HG02938 (cell line): ENCODE results near the gene SLC4A5.

Source experiments
- ATAC-seq: cut with Tn5 transposase; IDR thresholded peaks from one replicate; pipeline ENCODE4 v1.9.1; 2021; ENCODE audit warnings: mild to moderate bottlenecking, moderate library complexity; ENCODE audit not compliant: unreplicated experiment

Gene SLC4A5

GRCh38 chr2:74278694-74279093 lies 64.5 kb downstream of the SLC4A5 start:
- ATAC-seq = no peak

DNA sequence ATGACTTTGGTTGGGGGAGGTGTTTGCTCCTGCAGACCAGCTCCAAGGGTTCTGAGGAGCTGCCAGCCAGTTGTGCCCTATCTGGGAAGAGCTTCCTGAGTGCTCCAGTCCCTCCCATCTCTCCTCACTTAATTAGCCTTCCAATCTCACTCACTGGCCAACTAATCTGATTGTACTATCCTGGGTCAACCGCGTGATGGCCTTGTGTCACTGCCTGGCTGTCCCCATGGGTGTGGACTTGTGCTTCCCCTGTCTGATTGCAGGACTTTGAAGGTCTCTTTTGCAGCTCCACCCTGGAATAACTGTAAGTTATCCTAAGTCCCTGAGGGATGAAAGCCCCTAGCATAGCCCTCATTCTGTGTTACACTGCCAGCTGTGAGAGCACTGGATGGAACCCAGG lies 65.0 kb downstream of the SLC4A5 start:
- ATAC-seq = no peak

DNA sequence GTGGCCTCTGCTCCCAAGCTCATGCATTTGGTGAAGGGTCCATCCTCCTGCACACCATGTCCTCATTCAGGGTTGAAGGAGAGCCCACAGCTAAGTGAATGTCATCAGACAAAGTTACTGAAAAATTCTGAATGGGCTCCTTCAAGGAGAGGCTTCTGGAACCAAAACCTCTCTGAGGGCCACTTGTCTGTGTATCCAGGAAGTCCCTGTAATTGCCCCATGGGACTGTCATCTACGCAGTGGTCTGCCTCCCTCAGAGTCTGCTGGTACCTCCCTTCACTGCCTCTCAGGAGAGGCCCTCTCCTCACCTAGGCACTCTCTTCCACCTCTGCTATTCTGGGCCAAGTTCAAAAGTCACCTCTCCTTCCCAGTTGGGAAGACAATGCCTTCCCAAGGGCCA lies 68.0 kb downstream of the SLC4A5 start:
- no peak for ATAC-seq

DNA sequence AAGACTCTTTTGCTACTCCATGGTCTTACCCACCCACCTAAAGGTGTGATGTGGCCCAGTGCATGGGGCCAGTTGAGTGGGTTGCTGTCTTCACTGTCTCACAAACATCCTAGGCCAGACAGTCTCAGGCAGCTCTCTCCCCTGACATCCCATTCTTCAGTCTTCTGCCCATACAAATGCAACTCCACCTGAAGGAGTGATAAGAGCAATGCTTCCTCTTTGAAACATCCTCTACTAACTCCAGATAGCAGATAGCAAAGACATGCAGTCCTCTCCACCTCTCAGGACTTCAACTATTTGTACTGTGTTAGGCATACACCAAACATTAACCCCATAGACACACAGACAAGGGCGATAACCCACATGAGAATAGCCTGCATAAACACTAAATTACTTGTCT lies 73.5 kb downstream of the SLC4A5 start:
- ATAC-seq = no peak

- no peak for ATAC-seq
Measured at GRCh38 chr2:74267068-74267467, 76.1 kb downstream of the SLC4A5 start.

GRCh38 chr2:74264281-74264680 lies 78.9 kb downstream of the SLC4A5 start:
- no peak for ATAC-seq

DNA sequence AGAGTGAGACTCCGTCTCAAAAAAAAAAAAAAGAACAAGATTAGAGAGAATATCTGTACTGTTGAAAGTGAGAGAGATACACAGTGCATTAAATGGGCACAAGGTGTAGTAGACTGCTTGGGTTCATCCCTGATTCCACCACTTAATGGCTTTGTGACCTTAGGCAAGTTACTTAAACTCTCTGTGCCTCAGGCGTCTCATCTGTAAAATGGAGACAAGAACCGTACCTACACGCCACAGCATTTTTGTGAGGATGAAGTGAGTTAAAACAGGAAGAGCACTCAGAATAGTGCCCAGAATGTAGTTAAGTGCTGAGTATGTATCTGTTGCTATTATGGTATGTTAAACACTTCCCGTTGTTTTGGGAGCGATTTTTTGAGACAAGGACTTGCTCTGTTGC lies 80.5 kb downstream of the SLC4A5 start:
- ATAC-seq = no peak

- no peak for ATAC-seq
Measured at GRCh38 chr2:74261204-74261864, 81.9 kb downstream of the SLC4A5 start.

DNA sequence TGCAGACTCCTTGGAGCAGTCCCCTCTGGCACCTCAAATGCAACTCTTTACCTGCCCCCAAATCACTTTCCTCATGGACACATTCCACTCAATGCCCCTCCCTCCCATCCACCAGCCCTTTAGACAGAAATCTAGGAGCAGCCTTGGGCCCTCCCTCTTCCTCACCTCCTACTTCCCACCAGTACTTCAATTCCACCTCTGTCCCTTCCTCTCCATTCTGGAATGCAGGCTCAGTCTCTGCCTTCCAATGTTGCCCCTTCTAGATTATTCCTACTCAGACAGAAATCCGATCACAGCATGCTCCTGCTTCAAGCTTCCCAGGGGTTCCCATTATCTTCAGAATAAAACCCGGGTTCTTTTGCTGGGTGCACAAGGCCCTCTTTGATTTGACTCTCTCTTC lies 82.7 kb downstream of the SLC4A5 start:
- no peak for ATAC-seq

DNA sequence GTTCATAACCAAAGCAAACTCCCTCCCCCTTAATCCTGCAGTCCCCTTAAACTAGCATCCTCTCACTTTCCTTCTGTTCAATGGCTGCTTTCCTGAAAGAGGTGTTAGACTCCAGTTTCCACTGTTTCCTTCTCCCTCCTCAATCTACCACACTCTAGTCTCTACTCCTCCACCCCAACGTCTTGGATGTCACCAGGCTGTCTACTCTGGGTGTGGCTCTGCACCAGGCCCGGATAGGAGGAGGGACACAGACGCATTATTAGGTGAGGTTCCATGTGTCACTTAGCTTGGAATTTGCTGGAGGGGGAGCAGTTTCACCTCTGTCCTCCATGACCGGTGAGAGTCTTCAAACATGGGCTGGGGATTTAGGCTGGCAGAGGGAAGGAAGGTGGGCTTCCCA lies 83.5 kb downstream of the SLC4A5 start:
- no peak for ATAC-seq

DNA sequence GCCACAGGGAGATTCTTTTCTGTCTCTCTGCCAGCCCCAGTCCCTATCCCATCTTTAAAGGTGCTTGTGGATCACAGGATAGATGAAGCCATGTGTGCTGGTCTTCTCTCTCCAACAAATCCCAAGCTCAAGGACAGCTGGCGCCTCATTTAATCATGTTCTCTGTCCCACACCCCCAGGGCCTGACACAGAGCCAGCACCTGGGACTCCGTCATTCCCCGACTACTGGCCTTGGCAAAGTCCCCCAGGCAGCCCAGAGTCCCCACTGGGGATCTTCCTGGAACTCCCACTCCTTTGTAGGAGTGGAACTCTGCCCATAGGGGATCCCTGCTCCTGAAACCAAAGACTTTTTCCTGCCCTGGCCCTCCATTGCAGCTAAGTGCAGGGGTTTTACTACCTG lies 84.0 kb downstream of the SLC4A5 start:
- ATAC-seq = no peak

DNA sequence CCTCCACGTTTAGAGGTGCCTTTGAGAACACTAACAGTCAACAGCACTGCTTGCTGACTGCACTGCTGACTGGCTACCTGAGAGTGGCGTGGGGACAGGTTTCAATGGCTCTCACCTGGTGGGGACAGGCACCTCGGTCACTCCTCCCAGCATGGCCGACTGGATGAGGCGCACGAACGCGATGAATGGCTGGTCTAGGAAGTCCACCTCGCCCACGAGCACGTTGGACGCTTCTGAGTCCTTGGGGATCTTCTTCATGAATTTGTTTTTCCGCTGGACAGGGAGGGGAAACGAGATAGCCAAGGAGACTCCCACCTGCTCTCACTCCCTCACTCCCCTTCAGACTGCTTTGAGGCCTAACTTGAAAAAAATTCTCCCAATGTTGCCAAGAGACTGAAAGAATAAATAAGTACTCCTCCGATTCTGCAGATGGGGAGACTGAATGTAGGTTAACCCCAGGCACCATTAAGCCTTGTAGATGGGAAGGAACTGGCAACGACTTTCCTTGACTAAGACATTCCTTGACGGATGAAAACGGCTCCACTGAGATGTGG lies 87.5 kb downstream of the SLC4A5 start:
- no peak for ATAC-seq

GRCh38 chr2:74253971-74254310 lies 89.3 kb downstream of the SLC4A5 start:
- no peak for ATAC-seq

- ATAC-seq = no peak
Measured at GRCh38 chr2:74253306-74253970, 89.8 kb downstream of the SLC4A5 start.

DNA sequence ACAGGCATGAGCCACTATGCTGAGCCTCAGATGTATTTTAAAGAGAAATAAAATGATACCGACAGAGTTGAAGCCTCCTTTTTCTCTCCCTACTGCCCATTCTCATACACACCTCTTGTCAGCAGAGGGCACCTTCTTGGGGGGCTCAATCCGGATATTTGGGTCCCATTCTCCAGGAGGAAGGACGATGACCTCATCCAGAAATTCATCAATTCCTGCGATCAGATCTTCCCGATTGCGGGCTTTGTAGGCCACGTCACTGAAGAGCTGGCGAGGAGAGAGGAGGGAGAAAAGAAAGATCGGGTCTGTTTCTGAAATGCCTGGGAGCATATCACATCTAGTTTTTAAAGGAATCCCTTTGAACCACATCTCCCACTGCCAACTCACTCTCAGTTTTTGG lies 90.4 kb downstream of the SLC4A5 start:
- no peak for ATAC-seq

- ATAC-seq = no peak
Measured at GRCh38 chr2:74252036-74252435, 91.2 kb downstream of the SLC4A5 start.

DNA sequence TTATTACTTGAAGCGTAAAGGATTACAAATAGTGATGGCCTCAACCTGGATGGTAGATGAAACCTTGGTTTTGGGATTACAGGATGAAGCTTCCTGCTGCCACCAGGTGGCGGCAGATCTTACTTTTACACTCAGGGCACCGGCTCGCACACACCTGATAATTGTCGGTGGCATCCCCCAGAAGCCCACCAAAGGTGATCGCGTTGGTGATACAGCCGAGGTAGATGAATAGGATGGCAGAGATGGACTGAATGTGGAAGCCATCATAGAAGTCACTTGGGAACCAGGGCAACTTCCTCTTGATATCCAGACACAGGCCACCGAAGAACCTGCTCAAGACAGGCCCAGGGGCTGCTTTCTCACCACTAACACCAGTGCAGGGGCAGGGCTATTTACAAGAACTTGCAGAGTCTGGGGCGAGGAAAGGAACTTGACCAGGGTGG lies 93.0 kb downstream of the SLC4A5 start:
- no peak for ATAC-seq

DNA sequence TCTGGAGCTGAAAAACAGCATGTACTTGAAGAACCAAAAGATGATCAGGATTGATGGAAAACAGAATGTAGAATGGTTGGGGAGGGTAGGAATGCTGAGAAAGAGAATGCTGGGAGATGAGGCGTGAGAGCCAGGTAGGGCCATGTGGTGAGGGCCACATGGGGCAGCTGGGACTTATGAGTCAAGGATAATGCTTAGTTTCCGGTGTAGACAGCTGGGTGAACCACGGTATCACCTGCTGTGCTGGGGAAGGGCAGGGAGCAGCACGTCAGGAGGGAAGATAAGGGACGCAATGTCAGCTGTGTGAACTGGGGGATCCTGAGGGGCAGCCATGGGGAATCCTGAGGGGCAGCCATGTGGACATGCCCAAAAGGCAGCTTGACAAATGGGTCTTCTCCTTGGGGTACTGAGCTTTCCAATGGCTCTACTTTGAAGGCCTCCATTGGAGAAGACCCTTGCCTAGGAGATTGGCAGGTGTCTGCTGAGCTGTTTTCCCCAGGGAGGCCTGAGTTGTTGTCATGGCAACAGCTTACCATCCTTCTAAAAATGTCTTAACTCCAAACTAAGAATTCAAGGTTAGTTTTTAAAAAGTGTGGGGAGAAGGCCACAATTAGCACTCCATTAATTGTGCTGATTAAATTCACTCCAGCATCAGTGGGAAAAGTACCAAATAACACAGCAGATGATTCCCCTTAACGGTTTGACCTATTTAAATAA lies 93.7 kb downstream of the SLC4A5 start:
- no peak for ATAC-seq

DNA sequence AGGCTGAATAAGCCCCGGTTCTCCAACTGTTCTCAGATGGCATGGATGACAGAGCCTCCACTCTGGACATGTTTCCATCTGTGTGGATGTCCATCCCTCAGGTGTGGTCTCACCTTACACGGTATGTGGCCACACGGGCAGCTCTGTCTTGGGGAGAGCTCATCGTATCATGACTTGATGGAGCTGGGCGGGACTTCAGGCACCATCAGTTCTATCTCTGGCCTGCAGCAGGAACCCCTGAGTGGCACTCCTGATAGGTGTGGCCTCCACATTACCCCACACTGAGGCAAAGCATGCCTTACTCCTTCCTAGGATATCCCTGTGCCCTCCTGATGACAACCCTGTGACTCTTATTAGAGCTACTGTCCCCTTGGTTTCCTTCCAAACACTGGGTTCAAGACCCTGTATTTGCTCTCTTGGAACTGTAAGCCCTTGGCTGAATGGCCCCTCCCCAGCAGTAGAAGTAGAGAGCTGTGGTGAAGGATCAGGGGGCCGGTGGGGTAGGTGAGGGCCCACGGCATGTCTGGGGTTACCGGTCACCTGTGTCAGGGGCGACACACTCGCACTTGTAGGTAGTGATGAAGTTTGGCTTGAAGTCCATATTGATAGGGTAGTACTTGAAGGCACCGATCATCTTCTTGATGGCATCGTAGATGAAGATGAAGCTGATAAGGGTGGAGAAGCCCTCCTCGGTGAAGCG lies 96.6 kb downstream of the SLC4A5 start:
- ATAC-seq = no peak

- ATAC-seq = no peak
Measured at GRCh38 chr2:74244286-74244685, 98.9 kb downstream of the SLC4A5 start.

DNA sequence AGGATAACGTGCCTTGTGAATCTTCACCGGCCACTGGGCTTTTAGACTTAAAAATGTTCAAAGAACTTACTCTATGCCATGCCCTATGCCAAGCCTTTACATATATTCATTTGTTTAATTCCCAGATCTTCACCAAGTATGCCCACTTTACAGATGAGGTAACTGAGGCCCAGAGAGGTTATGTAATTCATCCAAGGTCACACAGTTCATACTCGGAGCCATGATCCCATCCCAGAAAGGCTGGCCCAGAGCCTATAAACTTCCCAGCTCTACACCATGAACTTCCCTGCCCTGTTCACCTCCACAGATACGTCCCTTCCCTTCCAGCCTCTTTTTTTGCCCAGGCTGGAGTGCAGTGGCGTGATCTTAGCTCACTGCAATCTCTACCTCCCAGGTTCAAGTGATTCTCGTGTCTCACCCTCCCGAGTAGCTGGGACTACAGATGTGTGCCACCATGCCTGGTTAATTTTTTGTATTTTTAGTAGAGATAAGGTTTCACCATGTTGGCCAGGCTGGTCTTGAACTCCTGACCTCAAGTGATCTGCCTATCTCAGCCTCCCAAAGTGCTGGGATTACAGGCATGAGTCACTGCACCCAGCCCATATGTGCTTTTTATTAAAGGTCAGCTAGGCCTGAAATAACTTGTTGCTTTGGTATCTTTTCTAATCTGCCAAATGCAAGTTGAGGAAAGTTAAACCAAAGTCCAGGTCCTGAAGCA lies 100.7 kb downstream of the SLC4A5 start:
- ATAC-seq = no peak
